NCI-H1930 (cell line): Measurements from ENCODE around the gene C2orf74.
"Not testable (repeated sequence)": the region's sequence is repeated elsewhere in the genome, so short reads cannot be mapped to it uniquely, and the experiment has no call there.

Experiments
- DNase-seq, 2 experiments: peaks; one replicate each; lab custom pipeline; 2025; lab: John Stamatoyannopoulos, UW

C2orf74 gene

GRCh38 chr2:61173116-61173515, 11.1 kb downstream of the C2orf74 start:
- DNase-seq, result no peak

- DNase-seq, result no peak
Measured at GRCh38 chr2:61175036-61175435, 13.0 kb downstream of the C2orf74 start.

- DNase-seq, result peak; percentile 83 to 92
Measured at GRCh38 chr2:61176755-61177726, 15.1 kb downstream of the C2orf74 start.

- no peak for DNase-seq
Measured at GRCh38 chr2:61177727-61178549, 15.9 kb downstream of the C2orf74 start.

GRCh38 chr2:61178603-61179545, 16.9 kb downstream of the C2orf74 start:
- DNase-seq, result no peak

GRCh38 chr2:61179701-61180639, 18.0 kb downstream of the C2orf74 start:
- no peak for DNase-seq

GRCh38 chr2:61180686-61181085, 18.7 kb downstream of the C2orf74 start:
- DNase-seq, result no peak

- DNase-seq, result no peak
Measured at GRCh38 chr2:61181382-61182058, 19.5 kb downstream of the C2orf74 start.

GRCh38 chr2:61182059-61182383, 20.0 kb downstream of the C2orf74 start:
- DNase-seq, result no peak

GRCh38 chr2:61183795-61184194, 21.8 kb downstream of the C2orf74 start:
- DNase-seq, result no peak

GRCh38 chr2:61184263-61184662, 22.3 kb downstream of the C2orf74 start:
- DNase-seq, result no peak

- no peak for DNase-seq
Measured at GRCh38 chr2:61185231-61185728, 23.3 kb downstream of the C2orf74 start.

GRCh38 chr2:61187085-61187484, 25.1 kb downstream of the C2orf74 start:
- DNase-seq, result no peak

- DNase-seq, result no peak
Measured at GRCh38 chr2:61193670-61194561, 31.9 kb downstream of the C2orf74 start.

- DNase-seq, result not testable (repeated sequence)
Measured at GRCh38 chr2:61194646-61195045, 32.7 kb downstream of the C2orf74 start.

GRCh38 chr2:61196671-61197070, 34.7 kb downstream of the C2orf74 start:
- no peak for DNase-seq

- no peak for DNase-seq
Measured at GRCh38 chr2:61205132-61205531, 43.1 kb downstream of the C2orf74 start.

- no peak for DNase-seq
Measured at GRCh38 chr2:61210332-61210981, 48.5 kb downstream of the C2orf74 start.
